LNCAP (cell line): ENCODE data around the gene RNF125.

ENCODE experiments used
- CTCF ChIP-seq: fragments of 450-650 bp; IDR thresholded peaks from 2 replicates; pipeline ENCODE4 v1.5.1; 2017; ENCODE audit warnings: mild to moderate bottlenecking

Gene RNF125

GRCh38 chr18:32060026-32060425, 41.4 kb downstream of the RNF125 start:
- TF ChIP-seq CTCF = no peak

GRCh38 chr18:32067375-32068167, 48.9 kb downstream of the RNF125 start:
- no peak for TF ChIP-seq CTCF

GRCh38 chr18:32072321-32072720, 53.7 kb downstream of the RNF125 start:
- peak; percentile 64 for TF ChIP-seq CTCF

GRCh38 chr18:32074206-32074605, 55.6 kb downstream of the RNF125 start:
- no peak for TF ChIP-seq CTCF

GRCh38 chr18:32078845-32079244, 60.2 kb downstream of the RNF125 start:
- TF ChIP-seq CTCF = no peak

GRCh38 chr18:32081881-32082280, 63.3 kb downstream of the RNF125 start:
- no peak for TF ChIP-seq CTCF

- no peak for TF ChIP-seq CTCF
These were observed 65.2 kb downstream of the RNF125 start for GRCh38 chr18:32083781-32084180.

- TF ChIP-seq CTCF = no peak
These were observed 68.3 kb downstream of the RNF125 start for GRCh38 chr18:32086881-32087280.
